Placental epithelial cell (primary cell): ENCODE measurements around the gene SLC5A8. TPM values are rescaled to one million over a fixed set of nuclear protein-coding genes. Genes with fewer than 3 reads are reported as not detected.

Source experiments
- small RNA-seq: library from RNA; depleted of rRNA; stranded (forward); fragments of <200 nt; gene quantifications from one replicate; pipeline ENCODE3, GENCODE V24; 2012
- total RNA-seq: library from RNA; depleted of rRNA; stranded (reverse); fragments of >200 nt; gene quantifications from 2 replicates; pipeline ENCODE4 v1.2.3, GENCODE V29; 2012

Gene SLC5A8
- not detected in 2 replicates for total RNA-seq

GRCh38 chr12:101209319-101210302 lies at the start of gene SLC5A8:
TSS of gene SLC5A8 (minus strand) at chr12:101210238. CDS start at chr12:101209848, 390 bp downstream.

Small RNAs within 50 kb of the gene (small RNA-seq; reads per million reads assigned to genes)
- gene RNU6-768P = not detected

Other genes with a start within 250 kb of the SLC5A8 start
- 10.6 and 25.4 TPM in 2 replicates for gene UTP20, start 69.9 kb upstream of the SLC5A8 start, total RNA-seq
- 71.1 and 82.4 TPM in 2 replicates for gene ARL1, start 197.5 kb upstream of the SLC5A8 start, total RNA-seq